Adrenal gland (tissue), 12 donors: ENCODE data around the gene RPRD1A. TPM values are rescaled to one million over a fixed set of nuclear protein-coding genes. Genes with fewer than 3 reads are reported as not detected.
"Not testable (repeated sequence)": the region's sequence is repeated elsewhere in the genome, so short reads cannot be mapped to it uniquely, and the experiment has no call there.

Source experiments
- DNase-seq, 7 donors: peaks; one replicate each; pipeline ENCODE4 v3.0.0-alpha.2; 2019 to 2020
- H3K27ac ChIP-seq, 5 donors: fragments of 200-600 bp; sonication (generic) in 4 of 5; 1 replicate in 3 of 5; 2 replicates in 2 of 5; pipeline versions ENCODE4 v1.5.1 to v1.8.0; 2016 to 2020; ENCODE audit warnings: mild to moderate bottlenecking in 1 of 5
- H3K27me3 ChIP-seq: fragments of 200-600 bp; 2 replicates; pipeline ENCODE4 v1.8.0; 2021
- H3K36me3 ChIP-seq, 2 donors: fragments of 200-600 bp; replicated peaks in 1 of 2; 1 replicate in 1 of 2; 2 replicates in 1 of 2; pipeline versions ENCODE4 v1.5.1 to v1.8.0; 2018 to 2022
- H3K4me1 ChIP-seq, 2 donors: fragments of 200-600 bp; replicated peaks in 1 of 2; 1 replicate in 1 of 2; 2 replicates in 1 of 2; pipeline versions ENCODE4 v1.5.1 to v1.8.0; 2018 to 2021
- H3K4me3 ChIP-seq, 4 donors: fragments of 200-600 bp; sonication (generic) in 3 of 4; one replicate each; pipeline ENCODE4 v1.5.1; 2016 to 2018
- H3K9me3 ChIP-seq, 3 donors: fragments of 200-600 bp; sonication (generic) in 1 of 3; replicated peaks in 1 of 3; 1 replicate in 2 of 3; 2 replicates in 1 of 3; pipeline versions ENCODE4 v1.5.1 to v1.8.0; 2016 to 2021
- POLR2A ChIP-seq, 2 donors: fragments of 450-650 bp; IDR thresholded peaks; one replicate each; pipeline ENCODE4 v1.6.1; 2017; ENCODE audit warnings: antibody characterized with exemption in 2 of 2, mild to moderate bottlenecking in 2 of 2, moderate library complexity in 1 of 2
- WGBS, 4 donors: extraction: QIAGEN DNeasy Blood & Tissue Kit in 2 of 4; methylation state at CpG; one replicate each; pipeline versions ENCODE4 v1.1.5 to v1.1.7; 2013 to 2017; 5-methylcytosine and 5-hydroxymethylcytosine counted together
- intact Hi-C, 2 donors: fragments of 100-400 bp; cut with DNase I; formaldehyde crosslinking; loops; one replicate each; pipeline versions ENCODE4 v1.14.1 to v1.15.0; 2022 to 2023
- polyA plus RNA-seq, 3 donors: library from polyadenylated mRNA; stranded (reverse); fragments of 200-250 nt in 2 of 3; fragments of 350-450 nt in 1 of 3; fragmentation: Illumina TruSeq in 1 of 3; extraction: RNeasy Lipid Tissue Mini Kit (QIAGEN cat#74804) in 1 of 3; gene quantifications; one replicate each; pipeline ENCODE4 v1.2.3, GENCODE V29; 2013 to 2014
- total RNA-seq, 9 donors: library from RNA; depleted of rRNA in 4 of 9; stranded (reverse); fragments of >200 nt in 4 of 9; fragments of 120-200 nt in 1 of 9; fragmentation: NEBNext Ultra II Directional in 1 of 9; extraction: Animal tissue kit (Norgen Biotek cat#: 25700) in 1 of 9; gene quantifications; one replicate each; pipeline versions ENCODE4 v1.1.0 to v1.2.4, GENCODE V29; 2013 to 2023
- TF ChIP-seq, protein P1 (sequence below), 6 experiments: fragments of 450-650 bp in 4 of 6; fragments of 200-600 bp in 2 of 6; sonication (generic) in 1 of 6; IDR thresholded peaks; 1 replicate in 5 of 6; 2 replicates in 1 of 6; pipeline versions ENCODE4 v1.5.1 to v1.8.0; 2016 to 2021; ENCODE audit warnings: antibody characterized with exemption in 6 of 6, mild to moderate bottlenecking in 2 of 6, moderate library complexity in 1 of 6
- donor health status: healthy with polysubstance abuse.
- donor health status: Bipolar disorder and iron deficiency.
- donor health status: DM: yes; HTN: yes; CAD: no.
- donor health status: DM: no; HTN: no; CAD: no.
- donor health status: DM: no; HTN: no; CAD: no.
- donor health status: DM: yes; HTN: yes; CAD: no.

RPRD1A gene
- total and polyA plus RNA-seq, 12 donors = 28.9 to 128 (median 58.4) TPM

DNA sequence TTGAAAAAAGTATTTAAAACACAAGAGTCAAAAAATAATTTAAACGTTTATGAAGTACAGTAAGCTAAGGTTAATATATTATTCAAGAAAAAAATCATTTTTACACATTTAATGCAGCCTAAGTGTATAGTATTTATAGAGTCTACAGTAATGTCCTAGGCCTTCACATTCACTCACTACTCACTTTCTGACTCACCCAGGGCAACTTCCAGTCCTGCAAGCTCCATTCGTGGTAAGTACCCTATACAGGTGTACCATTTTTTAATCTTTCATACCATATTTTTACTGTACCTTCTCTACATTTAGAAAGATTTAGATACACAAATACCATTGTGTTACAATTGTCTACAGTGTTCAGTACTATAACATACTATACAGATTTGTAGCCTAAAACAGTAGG, 20.9 kb upstream of the RPRD1A start:
- DNase-seq = no peak
- H3K36me3 ChIP-seq = no peaks in the 10 kb centered on the region
- no peak overlapping the region for H3K27ac ChIP-seq
- H3K4me3 ChIP-seq = no peak overlapping the region
- H3K4me1 ChIP-seq = no peaks in the 10 kb centered on the region
- intact Hi-C loops = no loop called here
- WGBS, 4 donors = 61 to 75% (median 70%) methylated on average over 2 of the region's 2 CpGs
- no peaks in the 10 kb centered on the region for H3K9me3 ChIP-seq
- H3K27me3 ChIP-seq = no peaks in the 10 kb centered on the region
- TF ChIP-seq POLR2A (IDR thresholded peaks at IDR 0.05) = no peak
- TF ChIP-seq, protein P1, sequence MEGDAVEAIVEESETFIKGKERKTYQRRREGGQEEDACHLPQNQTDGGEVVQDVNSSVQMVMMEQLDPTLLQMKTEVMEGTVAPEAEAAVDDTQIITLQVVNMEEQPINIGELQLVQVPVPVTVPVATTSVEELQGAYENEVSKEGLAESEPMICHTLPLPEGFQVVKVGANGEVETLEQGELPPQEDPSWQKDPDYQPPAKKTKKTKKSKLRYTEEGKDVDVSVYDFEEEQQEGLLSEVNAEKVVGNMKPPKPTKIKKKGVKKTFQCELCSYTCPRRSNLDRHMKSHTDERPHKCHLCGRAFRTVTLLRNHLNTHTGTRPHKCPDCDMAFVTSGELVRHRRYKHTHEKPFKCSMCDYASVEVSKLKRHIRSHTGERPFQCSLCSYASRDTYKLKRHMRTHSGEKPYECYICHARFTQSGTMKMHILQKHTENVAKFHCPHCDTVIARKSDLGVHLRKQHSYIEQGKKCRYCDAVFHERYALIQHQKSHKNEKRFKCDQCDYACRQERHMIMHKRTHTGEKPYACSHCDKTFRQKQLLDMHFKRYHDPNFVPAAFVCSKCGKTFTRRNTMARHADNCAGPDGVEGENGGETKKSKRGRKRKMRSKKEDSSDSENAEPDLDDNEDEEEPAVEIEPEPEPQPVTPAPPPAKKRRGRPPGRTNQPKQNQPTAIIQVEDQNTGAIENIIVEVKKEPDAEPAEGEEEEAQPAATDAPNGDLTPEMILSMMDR (IDR thresholded peaks at IDR 0.05) = no peak

DNA sequence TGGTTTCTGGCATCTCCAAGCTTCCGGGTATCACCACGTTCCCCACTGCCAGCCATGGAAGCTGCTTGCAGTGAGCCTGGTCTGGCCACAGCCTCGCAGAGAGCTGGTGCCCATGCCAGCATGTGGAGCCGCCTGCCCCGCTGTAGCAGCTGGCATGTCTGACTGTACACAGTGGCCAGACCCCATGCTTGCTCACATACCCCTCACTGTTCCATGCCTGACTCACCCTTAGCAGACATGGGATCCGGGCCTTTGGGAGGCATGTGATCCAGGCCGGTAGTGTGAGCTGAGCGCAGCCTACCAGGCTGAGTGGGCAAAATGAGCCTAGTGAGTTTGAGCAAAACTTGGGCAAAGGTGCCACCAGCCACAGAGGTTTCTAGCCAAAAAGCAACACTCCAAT, 18.8 kb upstream of the RPRD1A start:
- peaks cover 0 to 2% (median 0%) of the 10 kb centered on the region in 3 donors for H3K9me3 ChIP-seq
- H3K27me3 ChIP-seq = no peaks in the 10 kb centered on the region
- H3K27ac ChIP-seq = no peak overlapping the region
- TF ChIP-seq POLR2A (IDR thresholded peaks at IDR 0.05) = no peak
- TF ChIP-seq, protein P1 (IDR thresholded peaks at IDR 0.05) = no peak
- H3K4me1 ChIP-seq = no peaks in the 10 kb centered on the region
- no peak for DNase-seq
- intact Hi-C loops = no loop called here
- H3K4me3 ChIP-seq = no peak overlapping the region
- WGBS, 4 donors = 81 to 100% (median 83%) methylated on average over 3 to 8 of the region's 8 CpGs; no CpG with 5 or more reads in 1 of the 4 donors
- no peaks in the 10 kb centered on the region for H3K36me3 ChIP-seq

DNA sequence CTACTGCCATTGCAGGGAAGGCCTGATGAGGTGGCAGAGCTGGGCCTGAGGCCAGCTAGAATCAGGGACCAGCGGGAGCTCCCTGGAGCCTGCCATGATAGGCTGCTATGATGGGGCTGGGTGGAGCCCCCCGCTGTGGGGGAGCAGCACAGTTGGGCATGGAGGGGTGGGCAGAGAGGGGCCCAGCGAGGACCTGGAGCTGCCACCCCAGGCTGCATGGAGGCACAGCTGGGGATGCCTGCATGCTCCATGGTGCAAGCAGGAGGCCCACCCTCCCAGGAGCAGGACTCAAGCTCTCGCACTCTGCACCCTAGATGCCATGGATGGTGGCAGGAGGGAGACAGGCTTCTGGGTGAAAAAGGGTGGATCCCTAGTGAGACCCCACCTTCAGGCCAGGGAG, 17.8 kb upstream of the RPRD1A start:
- no peak for TF ChIP-seq POLR2A (IDR thresholded peaks at IDR 0.05)
- TF ChIP-seq, protein P1 (IDR thresholded peaks at IDR 0.05) = no peak
- WGBS, 4 donors = 78 to 96% (median 81%) methylated on average over 3 to 4 of the region's 4 CpGs; no CpG with 5 or more reads in 1 of the 4 donors

DNA sequence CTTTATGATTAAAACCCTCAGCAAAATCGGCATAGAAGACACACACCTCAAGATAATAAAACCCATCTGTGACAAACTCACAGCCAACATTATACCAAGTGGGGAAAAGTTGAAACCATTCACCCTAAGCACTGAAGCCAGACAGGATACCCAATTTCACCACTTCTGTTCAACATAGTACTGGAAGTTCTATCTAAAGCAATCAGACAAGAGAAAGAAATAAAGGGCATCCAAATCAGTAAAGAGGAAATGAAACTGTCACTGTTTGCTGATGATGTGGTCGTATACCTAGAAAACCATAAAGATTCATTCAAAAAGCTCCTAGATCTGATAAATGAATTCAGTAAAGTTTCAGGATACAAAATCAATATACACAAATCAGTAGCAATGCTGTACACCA, 16.4 kb upstream of the RPRD1A start:
- no peak for TF ChIP-seq POLR2A (IDR thresholded peaks at IDR 0.05)
- TF ChIP-seq, protein P1 (IDR thresholded peaks at IDR 0.05) = no peak
- 64 to 71% (median 67%) methylated on average over 2 of the region's 2 CpGs for WGBS, 4 donors

More for the DNA sequence above, 17.8 kb upstream of the RPRD1A start:
- Histone ChIP-seq H3K27ac (no peak overlapping the region), H3K4me3 (no peak overlapping the region), H3K27me3 (no peaks in the 10 kb centered on the region), H3K36me3 (no peaks in the 10 kb centered on the region), H3K4me1 (no peaks in the 10 kb centered on the region), H3K9me3 (peaks cover 0 to 6% (median 0%) of the 10 kb centered on the region in 3 donors)
- intact Hi-C loops = no loop called here
- DNase-seq = no peak

DNA sequence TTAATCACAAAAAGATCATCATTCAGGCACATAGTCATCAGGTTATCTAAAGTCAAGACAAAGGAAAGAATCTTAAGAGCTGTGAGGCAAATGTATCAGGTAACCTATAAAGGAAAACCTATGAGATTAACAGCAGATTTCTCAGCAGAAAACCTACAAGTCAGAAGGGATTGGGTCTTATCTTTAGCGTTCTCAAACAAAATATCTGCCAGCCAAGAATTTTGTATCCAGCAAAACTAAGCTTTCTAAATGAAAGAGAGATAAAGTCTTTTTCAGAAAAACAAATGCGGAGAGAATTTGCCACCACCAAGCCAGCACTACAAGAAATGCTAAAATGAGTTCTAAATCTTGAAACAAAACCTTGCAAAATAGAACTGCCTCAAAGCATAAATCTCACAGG, 13.8 kb upstream of the RPRD1A start:
- DNase-seq, H3K4me3 ChIP-seq, H3K9me3 ChIP-seq, H3K36me3 ChIP-seq, H3K27me3 ChIP-seq, intact Hi-C loops, H3K27ac ChIP-seq, H3K4me1 ChIP-seq: not testable (repeated sequence)
- WGBS, 4 donors = 88 to 95% (median 89%) methylated on average over 2 of the region's 2 CpGs

More for the DNA sequence above, 16.4 kb upstream of the RPRD1A start:
- Histone ChIP-seq H3K27me3 (no peaks in the 10 kb centered on the region), H3K9me3 (peaks cover 0 to 6% (median 0%) of the 10 kb centered on the region in 3 donors), H3K4me1 (no peaks in the 10 kb centered on the region), H3K36me3 (no peaks in the 10 kb centered on the region), H3K4me3 (no peak overlapping the region), H3K27ac (no peak overlapping the region)
- DNase-seq = no peak
- intact Hi-C loops = no loop called here
